NCI-H2171 (cell line): ENCODE measurements around the gene FBXL15.

Source experiments
- DNase-seq: peaks from one replicate; lab custom pipeline; 2025; lab: John Stamatoyannopoulos, UW

Gene FBXL15

GRCh38 chr10:102457591-102458150, 37.0 kb downstream of the FBXL15 start:
- peak; percentile 81 for DNase-seq

GRCh38 chr10:102458656-102459055, 38.0 kb downstream of the FBXL15 start:
- DNase-seq = no peak

GRCh38 chr10:102460836-102461186, 40.2 kb downstream of the FBXL15 start:
- DNase-seq = no peak

DNA sequence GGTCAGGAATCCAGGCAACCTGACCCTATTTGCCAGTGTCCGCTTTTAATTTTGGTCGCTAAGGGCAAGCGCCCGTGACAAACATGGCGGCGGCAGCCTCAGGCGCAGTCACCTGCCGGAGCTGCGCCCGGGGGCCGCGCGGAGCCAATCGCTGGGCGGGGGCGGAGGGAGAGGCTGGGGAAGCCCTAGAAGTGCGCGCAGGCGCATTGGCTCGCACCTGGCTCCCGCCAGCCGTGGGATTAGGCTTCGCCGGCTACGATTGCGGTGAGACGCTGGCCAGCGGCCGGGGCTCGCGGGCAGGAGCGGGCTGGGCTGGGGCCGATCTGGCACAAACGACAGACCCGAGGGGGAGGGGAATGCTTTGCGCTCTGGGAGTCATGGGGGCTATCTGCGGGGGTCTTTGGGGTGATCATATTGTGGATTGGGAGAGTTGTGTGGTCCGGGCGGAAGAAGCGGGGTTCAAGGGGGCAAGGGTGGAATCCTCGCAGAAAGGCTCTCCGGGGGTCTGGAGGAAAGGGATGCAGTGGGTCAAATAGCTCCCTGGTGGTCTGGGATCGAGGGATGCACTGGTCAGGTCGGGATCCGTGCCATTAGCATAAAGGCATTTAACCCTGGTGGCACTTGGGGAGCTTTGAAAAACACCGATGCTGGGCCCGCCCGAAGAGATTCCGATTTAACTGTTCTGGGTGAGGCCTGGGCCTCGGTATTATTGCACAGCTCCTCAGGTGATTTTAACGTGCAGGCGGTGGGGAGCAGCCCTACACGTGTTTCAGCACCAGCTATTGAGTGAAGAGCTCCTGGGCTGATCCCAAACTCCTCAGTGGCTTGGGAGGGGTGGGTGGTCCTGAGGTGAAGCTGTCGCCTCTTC, 40.8 kb downstream of the FBXL15 start:
- peak; percentile 72 for DNase-seq

GRCh38 chr10:102462512-102463054, 41.9 kb downstream of the FBXL15 start:
- DNase-seq = no peak

DNA sequence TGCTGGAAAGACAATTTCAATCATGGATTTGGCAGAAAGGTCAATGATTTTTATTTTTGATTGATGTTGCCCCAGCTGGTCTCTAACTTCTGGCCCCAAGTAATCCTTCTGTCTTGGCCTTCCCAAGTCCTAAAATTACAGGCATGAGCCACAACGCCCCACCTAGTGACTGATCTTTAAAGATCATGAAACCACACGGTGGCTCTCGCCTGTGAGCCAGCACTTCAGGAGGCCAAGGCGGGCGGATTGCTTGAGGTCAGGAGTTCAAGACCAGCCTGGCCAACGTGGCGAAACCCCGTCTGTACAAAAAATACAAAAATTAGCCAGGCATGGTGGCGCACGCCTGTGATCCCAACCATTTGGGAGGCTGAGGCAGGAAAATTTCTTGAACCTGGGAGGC, 43.3 kb downstream of the FBXL15 start:
- no peak for DNase-seq

- DNase-seq = no peak
Observed at GRCh38 chr10:102465466-102465865, 44.8 kb downstream of the FBXL15 start.

DNA sequence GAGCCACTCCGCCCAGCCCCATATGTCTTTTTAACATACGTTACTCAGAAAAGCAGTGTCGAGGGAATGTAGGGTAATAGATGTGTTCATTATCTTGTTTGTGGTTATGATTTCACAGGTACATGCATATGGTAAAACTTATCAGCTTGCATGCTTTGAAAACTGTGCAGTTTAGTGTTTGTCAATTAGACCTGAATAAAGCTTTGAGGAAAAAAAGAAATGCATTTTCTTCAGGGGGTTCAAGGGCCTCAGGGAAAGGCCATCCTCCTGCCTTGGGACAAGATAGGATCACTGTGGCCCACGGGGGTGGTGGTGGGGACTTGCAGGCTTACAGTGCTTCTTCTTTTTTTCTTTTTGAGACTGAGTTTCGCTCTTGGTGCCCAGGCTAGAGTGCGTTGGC, 46.7 kb downstream of the FBXL15 start:
- no peak for DNase-seq

GRCh38 chr10:102467971-102468438, 47.4 kb downstream of the FBXL15 start:
- DNase-seq = no peak

GRCh38 chr10:102468683-102469082, 48.0 kb downstream of the FBXL15 start:
- DNase-seq = no peak

DNA sequence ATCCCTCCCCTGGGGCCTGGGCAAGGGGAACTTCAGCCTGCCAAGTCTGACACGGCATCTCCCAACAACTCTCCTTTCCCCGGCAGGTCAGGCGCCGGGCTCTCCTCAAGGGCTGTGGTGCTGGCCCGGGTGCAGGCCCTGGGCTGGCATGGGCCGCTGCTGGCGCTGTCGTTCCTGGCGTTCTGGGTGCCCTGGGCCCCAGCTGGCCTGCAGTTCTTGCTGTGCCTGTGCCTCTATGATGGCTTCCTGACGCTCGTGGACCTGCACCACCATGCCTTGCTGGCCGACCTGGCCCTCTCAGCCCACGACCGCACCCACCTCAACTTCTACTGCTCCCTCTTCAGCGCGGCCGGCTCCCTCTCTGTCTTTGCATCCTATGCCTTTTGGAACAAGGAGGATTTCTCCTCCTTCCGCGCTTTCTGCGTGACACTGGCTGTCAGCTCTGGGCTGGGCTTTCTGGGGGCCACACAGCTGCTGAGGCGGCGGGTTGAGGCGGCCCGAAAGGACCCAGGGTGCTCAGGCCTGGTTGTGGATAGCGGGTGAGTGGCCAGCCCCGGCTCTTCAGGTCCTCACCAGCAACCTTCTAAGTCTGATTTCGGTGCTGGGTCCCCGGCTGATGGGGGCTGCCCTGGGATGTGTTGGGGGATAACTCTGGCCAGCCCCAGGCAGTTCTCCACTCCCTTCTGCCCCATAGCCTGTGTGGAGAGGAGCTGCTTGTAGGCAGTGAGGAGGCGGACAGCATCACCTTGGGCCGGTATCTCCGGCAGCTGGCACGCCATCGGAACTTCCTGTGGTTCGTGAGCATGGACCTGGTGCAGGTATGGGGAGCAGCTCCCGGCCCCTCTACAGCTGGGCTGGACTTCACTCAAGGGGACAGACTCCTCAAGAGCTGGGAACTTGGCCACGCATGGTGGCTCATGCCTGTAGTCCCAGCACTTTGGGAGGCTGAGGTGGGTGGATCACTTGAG, 50.2 kb downstream of the FBXL15 start:
- no peak for DNase-seq
